ENCODE results near the gene WDR17. TPM values are rescaled to one million over a fixed set of nuclear protein-coding genes. Genes with fewer than 3 reads are reported as not detected.

WDR17 gene
- total RNA-seq, result 1.0 TPM

DNA sequence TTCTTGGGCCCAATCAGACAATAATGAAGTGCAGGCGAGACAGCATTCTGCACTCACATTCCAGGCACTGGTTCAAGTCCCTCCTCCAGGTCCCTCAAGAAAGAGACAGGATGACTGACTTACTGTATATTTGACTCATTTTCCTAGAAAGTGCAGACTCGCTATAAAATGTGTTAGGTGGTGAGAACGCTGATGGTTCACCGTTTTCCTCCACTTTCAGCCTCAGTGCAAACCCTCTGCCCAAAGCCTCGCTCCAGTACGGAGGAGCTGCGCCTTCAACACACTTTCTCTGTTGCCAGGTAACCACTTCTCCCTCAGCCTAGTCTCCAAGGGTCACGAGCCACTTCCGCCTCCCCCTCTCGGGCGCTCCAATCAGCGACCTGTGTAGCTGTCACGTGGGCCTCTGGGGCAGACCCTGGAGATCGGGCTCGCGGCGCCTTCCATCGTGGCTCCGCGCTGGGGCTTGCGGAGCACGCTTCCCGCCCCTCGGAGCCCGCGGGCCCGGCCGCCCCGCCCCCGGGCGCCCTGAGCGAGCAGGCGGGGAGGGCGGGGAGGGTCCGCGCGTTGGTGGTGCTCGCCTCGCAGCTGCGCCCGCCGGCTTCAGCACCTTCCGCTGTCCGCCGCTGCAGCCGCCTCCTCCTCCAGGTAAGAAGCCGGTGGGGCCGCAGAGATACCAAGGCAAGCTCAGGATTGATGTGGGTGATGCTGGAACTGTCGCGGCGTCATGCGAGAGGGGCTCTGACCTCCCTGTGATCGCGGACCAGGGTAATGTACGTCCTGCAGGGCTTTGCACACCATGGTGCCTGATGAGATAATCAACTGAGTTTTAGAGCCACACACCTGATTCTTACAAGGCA lies at the start of gene WDR17:
Gene WDR17 (plus strand): TSS at position 407 of the 857 bp plus-strand sequence. CDS start 45,740 bp downstream, outside the sequence.
- Histone ChIP-seq H3K36me3 (ENCODE audit: control insufficient read depth in 3 of 3, insufficient read depth in 3 of 3, low read length in 3 of 3) (no peaks in the 10 kb centered on the region), H3K9me3 (ENCODE audit: control insufficient read depth in 3 of 3, low read length in 3 of 3) (no peaks in the 10 kb centered on the region), H3K9ac (ENCODE audit: low read depth in 1 of 3, low read length in 3 of 3) (peak within 1 kb of the TSS in 2 of 3 donors; percentile 33 to 46), H3K27ac (ENCODE audit: low read depth, low read length) (no peak within 1 kb of the TSS), H3K4me3 (ENCODE audit: low read length in 3 of 3) (peak within 1 kb of the TSS; percentile 66 to 78 (median 70)), H3K27me3 (ENCODE audit: control insufficient read depth in 3 of 3, insufficient read depth in 3 of 3, low read length in 3 of 3) (peaks cover 0 to 4% (median 0%) of the 10 kb centered on the region in 3 donors), H3K4me1 (ENCODE audit: control insufficient read depth in 3 of 3, insufficient read depth in 3 of 3, low read length in 3 of 3) (peaks cover 6 to 9% (median 8%) of the 10 kb centered on the region in 3 donors)

DNA sequence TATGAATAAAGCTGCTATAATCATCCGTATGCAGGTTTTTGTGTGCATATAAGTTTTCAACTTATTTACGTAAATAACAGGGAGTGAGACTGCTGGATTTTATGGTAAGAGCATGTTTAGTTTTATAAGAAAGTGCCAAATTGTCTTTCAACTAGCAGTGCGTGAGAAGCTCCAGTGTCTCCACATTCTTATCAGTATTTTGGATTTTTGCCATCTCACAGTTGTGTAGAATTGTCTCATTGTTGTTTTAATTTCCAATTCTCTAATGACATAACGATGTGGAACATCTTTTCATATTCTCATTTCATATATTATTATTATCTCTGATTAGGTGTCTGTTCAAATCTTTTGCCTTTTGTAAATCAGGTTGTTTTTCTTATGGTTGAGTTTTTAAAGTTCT lies 49.0 kb upstream of the WDR17 start:
- no peak overlapping the region for H3K9ac ChIP-seq (ENCODE audit: low read depth in 1 of 3, low read length in 3 of 3)
- H3K27me3 ChIP-seq (ENCODE audit: control insufficient read depth in 3 of 3, insufficient read depth in 3 of 3, low read length in 3 of 3), result no peaks in the 10 kb centered on the region
- no peak overlapping the region for H3K27ac ChIP-seq (ENCODE audit: low read depth, low read length)
- no peaks in the 10 kb centered on the region for H3K36me3 ChIP-seq (ENCODE audit: control insufficient read depth in 3 of 3, insufficient read depth in 3 of 3, low read length in 3 of 3)
- H3K4me3 ChIP-seq (ENCODE audit: low read length in 3 of 3), result no peak overlapping the region
- no peaks in the 10 kb centered on the region for H3K4me1 ChIP-seq (ENCODE audit: control insufficient read depth in 3 of 3, insufficient read depth in 3 of 3, low read length in 3 of 3)
- H3K9me3 ChIP-seq (ENCODE audit: control insufficient read depth in 3 of 3, low read length in 3 of 3), result no peaks in the 10 kb centered on the region

DNA sequence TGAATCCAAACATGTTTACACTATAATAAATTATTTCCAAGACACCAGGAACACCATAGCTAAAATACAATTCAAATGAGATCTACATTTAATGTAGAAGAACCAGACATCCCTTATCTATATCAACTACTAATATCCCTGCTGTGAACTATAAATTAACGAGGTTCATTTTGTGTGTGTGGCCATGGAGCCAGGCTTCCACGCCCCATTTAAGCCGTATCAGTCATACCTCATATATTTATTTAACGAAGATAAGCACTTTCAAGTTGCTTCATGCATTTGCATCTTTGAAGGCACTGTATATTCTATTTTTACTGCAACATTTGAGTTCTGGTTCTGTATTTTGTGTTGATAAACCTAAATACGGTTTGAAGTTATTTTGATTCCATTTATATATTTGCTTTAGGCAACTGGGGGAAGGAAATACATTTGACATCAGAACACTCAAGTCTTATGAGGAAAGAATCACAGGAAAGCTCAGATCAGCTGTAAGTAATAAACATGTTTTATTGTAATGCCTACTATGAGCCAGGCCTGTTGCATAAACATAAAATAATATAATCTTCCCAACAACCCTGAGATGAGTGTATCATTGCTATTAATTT lies 45.1 kb upstream of the WDR17 start:
- Histone ChIP-seq H3K27ac (ENCODE audit: low read depth, low read length) (no peak overlapping the region), H3K27me3 (ENCODE audit: control insufficient read depth in 3 of 3, insufficient read depth in 3 of 3, low read length in 3 of 3) (no peaks in the 10 kb centered on the region), H3K4me3 (ENCODE audit: low read length in 3 of 3) (no peak overlapping the region), H3K36me3 (ENCODE audit: control insufficient read depth in 3 of 3, insufficient read depth in 3 of 3, low read length in 3 of 3) (no peaks in the 10 kb centered on the region), H3K9ac (ENCODE audit: low read depth in 1 of 3, low read length in 3 of 3) (no peak overlapping the region), H3K9me3 (ENCODE audit: control insufficient read depth in 3 of 3, low read length in 3 of 3) (no peaks in the 10 kb centered on the region), H3K4me1 (ENCODE audit: control insufficient read depth in 3 of 3, insufficient read depth in 3 of 3, low read length in 3 of 3) (no peaks in the 10 kb centered on the region)

DNA sequence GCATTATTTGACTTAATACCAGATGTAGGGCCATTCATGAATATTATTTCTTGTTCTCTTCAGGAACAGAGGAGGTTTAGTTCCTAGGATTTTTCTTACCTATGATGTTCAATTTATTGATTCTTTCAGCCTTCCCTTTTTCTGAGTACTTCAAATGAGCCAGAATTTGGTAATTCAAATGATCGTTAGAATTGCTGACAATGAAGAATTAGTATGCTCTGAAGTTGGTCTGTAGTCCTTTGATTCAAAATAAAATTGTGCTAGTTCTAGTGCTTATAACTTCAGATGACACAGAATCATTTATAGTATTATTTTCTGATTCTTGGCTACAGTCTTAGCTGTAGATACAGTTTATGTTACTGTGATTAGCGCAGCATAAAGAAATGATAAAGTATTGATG lies 35.2 kb upstream of the WDR17 start:
- H3K4me1 ChIP-seq (ENCODE audit: control insufficient read depth in 3 of 3, insufficient read depth in 3 of 3, low read length in 3 of 3), result no peaks in the 10 kb centered on the region
- no peaks in the 10 kb centered on the region for H3K27me3 ChIP-seq (ENCODE audit: control insufficient read depth in 3 of 3, insufficient read depth in 3 of 3, low read length in 3 of 3)
- no peak overlapping the region for H3K27ac ChIP-seq (ENCODE audit: low read depth, low read length)
- no peaks in the 10 kb centered on the region for H3K9me3 ChIP-seq (ENCODE audit: control insufficient read depth in 3 of 3, low read length in 3 of 3)
- no peak overlapping the region for H3K4me3 ChIP-seq (ENCODE audit: low read length in 3 of 3)
- no peaks in the 10 kb centered on the region for H3K36me3 ChIP-seq (ENCODE audit: control insufficient read depth in 3 of 3, insufficient read depth in 3 of 3, low read length in 3 of 3)
- no peak overlapping the region for H3K9ac ChIP-seq (ENCODE audit: low read depth in 1 of 3, low read length in 3 of 3)

DNA sequence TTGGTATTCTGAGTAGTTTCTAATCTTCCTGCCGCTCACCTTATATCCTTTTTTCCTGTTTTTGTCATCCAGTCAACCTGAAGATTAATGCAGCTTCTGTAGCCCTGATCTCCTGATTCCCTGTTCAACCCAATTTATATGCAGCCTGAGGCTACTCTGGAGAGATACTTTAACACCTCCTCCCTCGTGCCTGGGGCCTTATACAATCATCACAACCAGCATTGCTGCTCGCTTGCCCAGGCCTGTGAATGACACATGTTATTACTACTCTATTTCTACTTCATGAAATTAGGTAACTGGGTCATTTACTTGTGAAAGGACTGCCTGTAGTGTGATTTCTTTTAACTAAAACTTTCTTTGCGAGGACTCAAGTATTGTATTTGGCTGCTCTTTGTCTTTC lies 33.7 kb upstream of the WDR17 start:
- no peaks in the 10 kb centered on the region for H3K27me3 ChIP-seq (ENCODE audit: control insufficient read depth in 3 of 3, insufficient read depth in 3 of 3, low read length in 3 of 3)
- H3K4me1 ChIP-seq (ENCODE audit: control insufficient read depth in 3 of 3, insufficient read depth in 3 of 3, low read length in 3 of 3), result no peaks in the 10 kb centered on the region
- no peak overlapping the region for H3K4me3 ChIP-seq (ENCODE audit: low read length in 3 of 3)
- no peaks in the 10 kb centered on the region for H3K36me3 ChIP-seq (ENCODE audit: control insufficient read depth in 3 of 3, insufficient read depth in 3 of 3, low read length in 3 of 3)
- no peaks in the 10 kb centered on the region for H3K9me3 ChIP-seq (ENCODE audit: control insufficient read depth in 3 of 3, low read length in 3 of 3)
- no peak overlapping the region for H3K27ac ChIP-seq (ENCODE audit: low read depth, low read length)
- H3K9ac ChIP-seq (ENCODE audit: low read depth in 1 of 3, low read length in 3 of 3), result no peak overlapping the region

DNA sequence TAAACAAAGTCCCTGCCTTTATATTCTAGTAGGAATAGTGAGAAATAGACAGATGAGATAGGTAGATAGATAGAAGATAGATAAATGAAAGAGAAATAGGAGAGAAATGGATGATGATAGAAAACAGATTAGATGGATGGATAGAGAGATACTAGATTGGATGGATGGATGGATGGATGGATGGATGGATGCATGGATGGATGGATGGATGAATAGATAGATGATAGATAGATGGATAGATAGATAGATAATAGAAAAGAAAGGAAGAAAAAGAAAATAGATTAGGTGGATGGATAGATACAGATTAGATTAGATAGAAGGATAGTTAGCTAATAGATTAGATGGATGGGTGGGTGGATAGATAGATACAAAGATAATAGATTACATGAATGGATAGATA lies 33.2 kb upstream of the WDR17 start:
- H3K4me3 ChIP-seq (ENCODE audit: low read length in 3 of 3), result no peak overlapping the region
- no peaks in the 10 kb centered on the region for H3K36me3 ChIP-seq (ENCODE audit: control insufficient read depth in 3 of 3, insufficient read depth in 3 of 3, low read length in 3 of 3)
- H3K27me3 ChIP-seq (ENCODE audit: control insufficient read depth in 3 of 3, insufficient read depth in 3 of 3, low read length in 3 of 3), result no peaks in the 10 kb centered on the region
- no peaks in the 10 kb centered on the region for H3K4me1 ChIP-seq (ENCODE audit: control insufficient read depth in 3 of 3, insufficient read depth in 3 of 3, low read length in 3 of 3)
- H3K27ac ChIP-seq (ENCODE audit: low read depth, low read length), result no peak overlapping the region
- no peak overlapping the region for H3K9ac ChIP-seq (ENCODE audit: low read depth in 1 of 3, low read length in 3 of 3)
- no peaks in the 10 kb centered on the region for H3K9me3 ChIP-seq (ENCODE audit: control insufficient read depth in 3 of 3, low read length in 3 of 3)

DNA sequence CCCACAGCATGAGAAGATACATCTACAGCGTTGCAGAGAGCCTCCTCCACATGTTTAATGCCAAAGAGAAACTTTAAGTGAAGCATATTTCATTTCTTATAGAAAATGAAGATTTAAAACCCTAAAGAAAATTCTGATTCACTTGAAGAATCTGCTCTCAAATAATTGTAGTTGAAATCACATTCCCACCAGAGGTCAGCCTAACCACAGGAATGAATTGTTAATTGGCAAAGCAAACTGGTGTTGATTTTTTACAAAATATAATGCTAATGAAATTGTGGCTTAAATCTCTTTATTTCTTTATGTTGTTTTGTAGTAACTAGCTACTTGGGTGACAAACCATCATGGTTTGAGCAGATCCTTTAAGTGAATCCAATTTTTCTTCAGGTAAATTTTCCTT lies 31.1 kb upstream of the WDR17 start:
- no peak overlapping the region for H3K4me3 ChIP-seq (ENCODE audit: low read length in 3 of 3)
- no peaks in the 10 kb centered on the region for H3K27me3 ChIP-seq (ENCODE audit: control insufficient read depth in 3 of 3, insufficient read depth in 3 of 3, low read length in 3 of 3)
- no peak overlapping the region for H3K9ac ChIP-seq (ENCODE audit: low read depth in 1 of 3, low read length in 3 of 3)
- H3K4me1 ChIP-seq (ENCODE audit: control insufficient read depth in 3 of 3, insufficient read depth in 3 of 3, low read length in 3 of 3), result no peaks in the 10 kb centered on the region
- H3K9me3 ChIP-seq (ENCODE audit: control insufficient read depth in 3 of 3, low read length in 3 of 3), result peaks cover 0 to 3% (median 0%) of the 10 kb centered on the region in 3 donors
- no peaks in the 10 kb centered on the region for H3K36me3 ChIP-seq (ENCODE audit: control insufficient read depth in 3 of 3, insufficient read depth in 3 of 3, low read length in 3 of 3)
- no peak overlapping the region for H3K27ac ChIP-seq (ENCODE audit: low read depth, low read length)

DNA sequence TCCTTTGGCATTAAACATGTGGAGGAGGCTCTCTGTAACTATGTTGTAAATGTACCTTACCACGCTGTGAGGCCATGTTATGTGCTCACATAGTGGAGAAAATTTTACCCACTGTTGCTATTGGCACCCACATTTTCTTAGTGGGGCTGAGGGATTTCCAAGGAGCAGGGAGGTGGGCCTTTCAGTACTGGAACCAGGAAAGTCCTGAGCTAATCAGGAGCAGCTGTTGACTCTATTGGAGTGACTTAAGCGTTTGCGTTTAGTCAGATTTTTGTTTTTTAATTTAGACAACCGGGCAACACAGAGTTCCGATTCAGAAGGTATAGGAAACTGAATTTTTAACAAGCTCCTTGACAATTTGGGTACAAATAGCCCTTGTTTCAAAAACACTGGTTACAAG lies 30.7 kb upstream of the WDR17 start:
- peaks cover 0 to 3% (median 0%) of the 10 kb centered on the region in 3 donors for H3K9me3 ChIP-seq (ENCODE audit: control insufficient read depth in 3 of 3, low read length in 3 of 3)
- H3K9ac ChIP-seq (ENCODE audit: low read depth in 1 of 3, low read length in 3 of 3), result no peak overlapping the region
- H3K27me3 ChIP-seq (ENCODE audit: control insufficient read depth in 3 of 3, insufficient read depth in 3 of 3, low read length in 3 of 3), result no peaks in the 10 kb centered on the region

DNA sequence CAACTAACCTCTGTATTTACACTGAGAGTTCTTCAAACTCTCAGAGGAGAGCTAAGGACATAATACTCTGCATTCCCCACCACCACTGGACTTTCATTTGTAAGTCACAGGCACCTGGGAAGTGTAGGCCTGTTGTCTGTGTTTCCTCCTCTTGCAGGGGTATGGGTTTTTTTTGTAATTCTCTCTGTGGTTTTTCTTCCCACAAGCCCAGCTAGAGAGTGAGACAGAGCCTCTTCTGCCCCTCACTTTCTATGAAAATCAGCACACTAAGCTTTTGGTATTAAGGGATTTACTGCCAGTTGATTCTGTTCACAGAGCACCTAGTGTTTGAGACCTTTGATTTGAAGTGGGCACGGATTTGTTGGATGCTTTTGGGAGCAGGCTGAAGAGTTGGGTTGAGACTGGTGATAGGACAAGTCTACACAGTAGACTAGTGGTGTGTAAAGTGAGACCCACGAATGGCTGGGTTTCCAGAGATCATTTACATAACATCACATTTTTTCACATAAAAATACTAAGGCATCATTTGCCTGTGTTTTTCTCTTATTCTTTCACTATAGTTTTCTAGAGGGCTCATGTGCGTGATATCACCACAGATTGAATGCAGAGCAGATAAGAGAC lies 28.9 kb upstream of the WDR17 start:
- no peak overlapping the region for H3K4me3 ChIP-seq (ENCODE audit: low read length in 3 of 3)
- H3K9me3 ChIP-seq (ENCODE audit: control insufficient read depth in 3 of 3, low read length in 3 of 3), result peaks cover 0 to 3% (median 0%) of the 10 kb centered on the region in 3 donors
- H3K9ac ChIP-seq (ENCODE audit: low read depth in 1 of 3, low read length in 3 of 3), result no peak overlapping the region
- H3K36me3 ChIP-seq (ENCODE audit: control insufficient read depth in 3 of 3, insufficient read depth in 3 of 3, low read length in 3 of 3), result no peaks in the 10 kb centered on the region
- no peaks in the 10 kb centered on the region for H3K4me1 ChIP-seq (ENCODE audit: control insufficient read depth in 3 of 3, insufficient read depth in 3 of 3, low read length in 3 of 3)
- no peaks in the 10 kb centered on the region for H3K27me3 ChIP-seq (ENCODE audit: control insufficient read depth in 3 of 3, insufficient read depth in 3 of 3, low read length in 3 of 3)
- H3K27ac ChIP-seq (ENCODE audit: low read depth, low read length), result no peak overlapping the region

More for the DNA sequence above, 30.7 kb upstream of the WDR17 start:
- Histone ChIP-seq H3K4me3 (ENCODE audit: low read length in 3 of 3) (no peak overlapping the region), H3K27ac (ENCODE audit: low read depth, low read length) (no peak overlapping the region), H3K36me3 (ENCODE audit: control insufficient read depth in 3 of 3, insufficient read depth in 3 of 3, low read length in 3 of 3) (no peaks in the 10 kb centered on the region), H3K4me1 (ENCODE audit: control insufficient read depth in 3 of 3, insufficient read depth in 3 of 3, low read length in 3 of 3) (no peaks in the 10 kb centered on the region)

DNA sequence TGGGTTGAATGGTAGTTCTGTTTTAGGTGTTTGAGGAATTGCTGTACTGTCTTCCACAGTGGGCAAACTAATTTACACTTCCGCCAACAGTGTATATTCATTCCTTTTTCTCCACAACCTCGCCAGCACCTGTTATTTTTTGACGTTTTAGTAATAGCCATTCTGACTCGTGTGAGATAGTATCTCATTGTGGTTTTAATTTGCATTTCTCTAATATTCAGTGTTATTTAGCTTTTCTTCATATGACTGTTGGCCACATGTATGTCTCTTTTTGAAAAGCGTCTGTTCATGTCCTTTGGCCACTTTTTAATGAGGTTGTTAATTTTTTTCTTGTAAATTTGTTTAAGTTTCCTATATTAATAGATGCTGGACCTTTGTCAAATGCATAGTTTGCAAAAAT lies 26.9 kb upstream of the WDR17 start:
- H3K36me3 ChIP-seq (ENCODE audit: control insufficient read depth in 3 of 3, insufficient read depth in 3 of 3, low read length in 3 of 3), result no peaks in the 10 kb centered on the region
- H3K27me3 ChIP-seq (ENCODE audit: control insufficient read depth in 3 of 3, insufficient read depth in 3 of 3, low read length in 3 of 3), result peaks cover 0 to 3% (median 2%) of the 10 kb centered on the region in 3 donors
- H3K4me1 ChIP-seq (ENCODE audit: control insufficient read depth in 3 of 3, insufficient read depth in 3 of 3, low read length in 3 of 3), result no peaks in the 10 kb centered on the region
- H3K4me3 ChIP-seq (ENCODE audit: low read length in 3 of 3), result no peak overlapping the region
- H3K9me3 ChIP-seq (ENCODE audit: control insufficient read depth in 3 of 3, low read length in 3 of 3), result peaks cover 0 to 3% (median 0%) of the 10 kb centered on the region in 3 donors
- no peak overlapping the region for H3K27ac ChIP-seq (ENCODE audit: low read depth, low read length)
- no peak overlapping the region for H3K9ac ChIP-seq (ENCODE audit: low read depth in 1 of 3, low read length in 3 of 3)
